Nephron (organoid): ENCODE results near the gene RASSF7.

Experiments
- H3K27ac Mint-ChIP-seq, 3 experiments: 2 replicates each; pipeline ENCODE4 v1.8.0; 2020; ENCODE audit warnings: mixed read lengths in 3 of 3, mild to moderate bottlenecking in 2 of 3, moderate library complexity in 1 of 3
- H3K27me3 Mint-ChIP-seq: 2 replicates; pipeline ENCODE4 v1.8.0; 2021; ENCODE audit warnings: low read depth, mild to moderate bottlenecking, moderate library complexity, mixed read lengths
- H3K36me3 Mint-ChIP-seq: 2 replicates; pipeline ENCODE4 v1.8.0; 2020; ENCODE audit warnings: low read depth, mixed read lengths
- H3K4me1 Mint-ChIP-seq: 2 replicates; pipeline ENCODE4 v1.8.0; 2020; ENCODE audit warnings: mixed read lengths
- H3K4me3 Mint-ChIP-seq, 3 experiments: 2 replicates each; pipeline ENCODE4 v1.8.0; 2020; ENCODE audit warnings: mild to moderate bottlenecking in 3 of 3, mixed read lengths in 3 of 3, moderate library complexity in 2 of 3
- H3K9me3 Mint-ChIP-seq: 2 replicates; pipeline ENCODE4 v1.8.0; 2020; ENCODE audit warnings: mixed read lengths
- TF ChIP-seq, protein P1 (sequence below), 3 experiments: fragments of 200-600 bp; sonication (generic); IDR thresholded peaks; one replicate each; pipeline ENCODE4 v1.5.0; 2021; ENCODE audit warnings: antibody characterized with exemption in 3 of 3; ENCODE audit not compliant: unreplicated experiment in 3 of 3

The RASSF7 gene

DNA sequence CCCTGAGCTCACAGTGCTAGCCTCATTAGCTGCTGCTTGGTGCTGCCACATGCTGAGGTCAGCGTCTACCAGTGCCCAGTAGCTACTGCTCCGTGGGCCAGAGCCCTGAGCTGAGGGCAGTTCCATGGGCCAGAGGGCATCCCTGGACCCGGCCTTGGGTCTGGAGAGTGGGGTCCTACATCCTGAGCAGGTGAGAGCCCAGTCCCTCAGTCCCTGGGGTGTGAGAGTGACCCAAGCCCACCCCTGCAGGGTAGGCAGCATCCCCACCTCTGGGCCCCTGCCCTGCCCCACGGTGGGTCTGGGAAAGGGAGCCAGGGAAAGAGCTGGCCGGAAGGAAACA is 10.1 kb upstream of the RASSF7 start:
- Mint-ChIP-seq H3K36me3 (no peaks in the 10 kb centered on the region), H3K4me3 (no peak overlapping the region), H3K4me1 (no peaks in the 10 kb centered on the region), H3K27me3 (peaks cover 24% of the 10 kb centered on the region), H3K9me3 (no peaks in the 10 kb centered on the region), H3K27ac (no peak overlapping the region)
- TF ChIP-seq, protein P1, sequence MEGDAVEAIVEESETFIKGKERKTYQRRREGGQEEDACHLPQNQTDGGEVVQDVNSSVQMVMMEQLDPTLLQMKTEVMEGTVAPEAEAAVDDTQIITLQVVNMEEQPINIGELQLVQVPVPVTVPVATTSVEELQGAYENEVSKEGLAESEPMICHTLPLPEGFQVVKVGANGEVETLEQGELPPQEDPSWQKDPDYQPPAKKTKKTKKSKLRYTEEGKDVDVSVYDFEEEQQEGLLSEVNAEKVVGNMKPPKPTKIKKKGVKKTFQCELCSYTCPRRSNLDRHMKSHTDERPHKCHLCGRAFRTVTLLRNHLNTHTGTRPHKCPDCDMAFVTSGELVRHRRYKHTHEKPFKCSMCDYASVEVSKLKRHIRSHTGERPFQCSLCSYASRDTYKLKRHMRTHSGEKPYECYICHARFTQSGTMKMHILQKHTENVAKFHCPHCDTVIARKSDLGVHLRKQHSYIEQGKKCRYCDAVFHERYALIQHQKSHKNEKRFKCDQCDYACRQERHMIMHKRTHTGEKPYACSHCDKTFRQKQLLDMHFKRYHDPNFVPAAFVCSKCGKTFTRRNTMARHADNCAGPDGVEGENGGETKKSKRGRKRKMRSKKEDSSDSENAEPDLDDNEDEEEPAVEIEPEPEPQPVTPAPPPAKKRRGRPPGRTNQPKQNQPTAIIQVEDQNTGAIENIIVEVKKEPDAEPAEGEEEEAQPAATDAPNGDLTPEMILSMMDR (IDR thresholded peaks at IDR 0.05; ENCODE audit: unreplicated experiment in 3 of 3), result no peak

DNA sequence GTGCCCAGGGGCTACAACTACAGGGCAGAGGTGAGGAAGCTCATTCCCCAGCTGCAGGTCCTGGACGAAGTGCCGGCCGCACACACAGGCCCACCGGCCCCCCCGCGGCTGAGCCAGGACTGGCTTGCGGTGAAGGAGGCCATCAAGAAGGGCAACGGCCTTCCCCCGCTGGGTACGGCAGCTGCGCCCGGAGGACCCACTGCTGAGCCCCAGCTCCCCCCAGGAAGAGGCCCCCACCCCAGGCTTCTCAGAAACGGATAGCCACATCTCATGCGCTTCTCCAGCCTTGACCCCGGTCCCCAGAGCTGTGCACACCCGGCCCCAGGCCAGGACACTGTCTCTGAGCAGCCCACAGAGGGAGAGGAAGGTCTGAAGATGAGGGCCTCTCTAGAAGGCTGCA is 9.6 kb upstream of the RASSF7 start:
- Mint-ChIP-seq H3K27ac (no peak overlapping the region), H3K9me3 (no peaks in the 10 kb centered on the region), H3K27me3 (peaks cover 26% of the 10 kb centered on the region), H3K36me3 (no peaks in the 10 kb centered on the region), H3K4me3 (no peak overlapping the region), H3K4me1 (no peaks in the 10 kb centered on the region)
- TF ChIP-seq, protein P1 (IDR thresholded peaks at IDR 0.05; ENCODE audit: unreplicated experiment in 3 of 3), result no peak

DNA sequence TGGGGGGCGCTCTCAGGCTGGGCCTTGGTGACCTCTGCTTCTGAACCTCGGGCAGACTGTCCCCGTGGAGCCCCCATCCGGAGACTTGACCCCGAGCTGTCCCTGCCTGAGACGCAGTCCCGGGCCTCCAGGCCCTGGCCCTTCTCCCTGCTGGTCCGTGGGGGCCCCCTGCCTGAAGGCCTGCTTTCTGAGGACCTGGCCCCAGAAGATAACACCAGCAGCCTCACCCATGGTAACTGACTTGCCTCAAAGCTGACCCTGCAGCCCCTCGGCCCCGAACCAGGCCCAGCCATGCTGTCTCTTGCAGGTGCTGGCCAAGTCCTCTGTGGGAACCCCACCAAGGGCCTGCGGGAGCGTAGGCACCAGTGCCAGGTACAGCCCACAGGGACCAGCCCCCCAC is 9.2 kb upstream of the RASSF7 start:
- peaks cover 27% of the 10 kb centered on the region for H3K27me3 Mint-ChIP-seq
- H3K27ac Mint-ChIP-seq, result no peak overlapping the region
- no peaks in the 10 kb centered on the region for H3K9me3 Mint-ChIP-seq
- H3K4me1 Mint-ChIP-seq, result no peaks in the 10 kb centered on the region
- no peaks in the 10 kb centered on the region for H3K36me3 Mint-ChIP-seq
- TF ChIP-seq, protein P1 (IDR thresholded peaks at IDR 0.05; ENCODE audit: unreplicated experiment in 3 of 3), result no peak
- no peak overlapping the region for H3K4me3 Mint-ChIP-seq

DNA sequence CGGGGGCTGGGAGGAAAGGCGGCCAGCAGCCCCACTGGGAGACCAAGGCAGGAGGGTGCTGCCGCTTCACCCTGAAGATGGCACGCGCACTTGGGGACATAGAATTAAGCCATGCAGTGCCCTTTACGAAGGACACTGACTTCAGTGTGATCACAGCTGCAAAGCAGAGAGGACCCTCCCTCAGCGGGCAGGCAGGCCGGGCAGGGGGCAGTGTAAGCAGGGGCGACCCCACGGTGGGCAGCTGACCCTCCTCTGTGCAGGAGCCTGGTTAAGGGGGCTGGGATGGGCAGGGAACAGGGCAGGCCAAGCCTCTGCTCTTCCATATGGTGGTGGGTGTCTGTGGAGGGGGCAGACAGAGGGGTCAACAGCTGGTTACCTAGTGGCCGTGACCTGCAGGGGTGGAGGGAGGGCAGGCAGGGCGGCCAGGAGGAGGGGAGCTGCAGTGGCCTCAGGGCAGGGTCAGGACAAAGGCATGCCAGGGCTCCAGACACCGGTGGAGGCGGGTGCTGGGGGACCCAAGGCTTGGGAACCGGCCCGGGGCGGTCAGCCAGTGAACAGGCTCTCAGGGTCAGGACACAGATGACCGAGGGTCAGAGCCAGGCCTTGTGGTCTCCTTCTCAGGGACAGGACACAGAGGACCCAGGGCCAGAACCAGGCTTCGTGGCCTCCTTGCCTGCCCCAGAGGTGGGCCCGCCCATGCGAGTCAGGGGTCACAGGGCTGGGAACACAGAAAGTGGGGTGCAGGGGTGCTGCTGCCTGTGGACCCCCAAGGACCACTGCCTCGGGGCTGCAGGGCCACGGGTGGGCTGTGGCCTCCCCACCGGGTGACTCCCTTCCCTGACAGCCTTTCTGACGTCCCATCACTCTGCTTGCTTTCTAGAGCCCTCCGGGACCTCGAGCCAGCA is 7.4 kb upstream of the RASSF7 start:
- H3K27ac Mint-ChIP-seq, result no peak overlapping the region
- H3K9me3 Mint-ChIP-seq, result no peaks in the 10 kb centered on the region
- no peaks in the 10 kb centered on the region for H3K36me3 Mint-ChIP-seq
- H3K4me1 Mint-ChIP-seq, result no peaks in the 10 kb centered on the region
- TF ChIP-seq, protein P1 (IDR thresholded peaks at IDR 0.05; ENCODE audit: unreplicated experiment in 3 of 3), result no peak
- peak overlapping the region in 2 of 3 experiments; percentile 34 to 56 for H3K4me3 Mint-ChIP-seq
- H3K27me3 Mint-ChIP-seq, result peaks cover 43% of the 10 kb centered on the region

DNA sequence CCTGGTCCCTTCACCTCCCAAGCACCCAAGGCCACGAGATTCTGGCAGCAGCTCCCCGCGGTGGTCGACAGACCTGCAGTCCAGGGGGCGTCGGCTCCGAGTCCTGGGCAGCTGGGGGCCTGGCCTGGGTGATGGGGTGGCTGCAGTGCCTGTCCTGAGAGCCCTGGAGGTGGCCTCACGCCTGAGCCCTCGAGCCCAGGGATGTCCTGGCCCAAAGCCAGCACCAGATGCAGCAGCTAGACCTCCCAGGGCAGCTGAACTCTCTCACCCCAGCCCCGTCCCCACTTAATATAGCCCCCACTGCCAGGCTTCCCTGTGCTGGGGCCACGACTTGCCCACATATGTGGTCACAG is 6.8 kb upstream of the RASSF7 start:
- Mint-ChIP-seq H3K36me3 (no peaks in the 10 kb centered on the region), H3K9me3 (no peaks in the 10 kb centered on the region), H3K4me3 (no peak overlapping the region), H3K27ac (no peak overlapping the region), H3K4me1 (no peaks in the 10 kb centered on the region), H3K27me3 (peaks cover 43% of the 10 kb centered on the region)
- TF ChIP-seq, protein P1 (IDR thresholded peaks at IDR 0.05; ENCODE audit: unreplicated experiment in 3 of 3), result no peak
